Kidney (tissue), 14 donors: ENCODE measurements around the gene ST3GAL3. TPM values are rescaled to one million over a fixed set of nuclear protein-coding genes. Genes with fewer than 3 reads are reported as not detected.

Source experiments
- DNase-seq, 5 donors: peaks; one replicate each; pipeline ENCODE4 v3.0.0-alpha.2; 2013 to 2020
- FAIRE-seq: peaks from 2 replicates; lab custom pipeline; 2012; peaks lifted over from hg19 to GRCh38; lab: Jason Lieb, UNC
- H3K27ac ChIP-seq, 2 donors: one replicate each; pipeline ENCODE4 v1.7.0; 2013; ENCODE audit warnings: low read depth in 2 of 2, low read length in 2 of 2, inconsistent platforms in 1 of 2
- H3K27me3 ChIP-seq: one replicate; pipeline ENCODE4 v1.7.1; 2013; ENCODE audit warnings: low read length, inconsistent platforms; ENCODE audit not compliant: control insufficient read depth, insufficient read depth
- H3K36me3 ChIP-seq, 3 donors: one replicate each; pipeline versions ENCODE4 v1.7.0 to v1.7.1; 2013; ENCODE audit warnings: low read length in 3 of 3, control low read depth in 1 of 3, inconsistent platforms in 1 of 3; ENCODE audit not compliant: insufficient read depth in 3 of 3, control insufficient read depth in 2 of 3
- H3K4me1 ChIP-seq, 3 donors: one replicate each; pipeline versions ENCODE4 v1.7.0 to v1.7.1; 2013; ENCODE audit warnings: low read length in 3 of 3, inconsistent platforms in 1 of 3, low read depth in 1 of 3; ENCODE audit not compliant: control insufficient read depth in 2 of 3, insufficient read depth in 2 of 3
- H3K4me3 ChIP-seq, 3 donors: one replicate each; pipeline versions ENCODE4 v1.7.0 to v1.8.1; 2013; ENCODE audit warnings: low read length in 3 of 3, control low read depth in 1 of 3, inconsistent platforms in 1 of 3
- H3K9ac ChIP-seq, 3 donors: one replicate each; pipeline versions ENCODE4 v1.7.0 to v1.7.1; 2013; ENCODE audit warnings: low read length in 3 of 3, control low read depth in 1 of 3, inconsistent platforms in 1 of 3
- H3K9me3 ChIP-seq, 3 donors: one replicate each; pipeline versions ENCODE4 v1.7.0 to v1.7.1; 2013; ENCODE audit warnings: low read length in 3 of 3, control low read depth in 1 of 3, inconsistent platforms in 1 of 3; ENCODE audit not compliant: control insufficient read depth in 2 of 3, insufficient read depth in 1 of 3
- CTCF ChIP-seq: IDR thresholded peaks from 3 replicates; pipeline ENCODE4 v1.5.1; 2012; ENCODE audit warnings: mild to moderate bottlenecking, moderate library complexity, borderline replicate concordance; ENCODE audit not compliant: insufficient read depth; ENCODE audit errors: extremely low read depth
- intact Hi-C: fragments of 100-400 bp; cut with DNase I; formaldehyde crosslinking; loops from one replicate; pipeline ENCODE4 v1.11.1; 2022
- polyA plus RNA-seq: library from polyadenylated mRNA; stranded (reverse); fragments of 350-450 nt; fragmentation: Illumina TruSeq; extraction: RNeasy Lipid Tissue Mini Kit (QIAGEN cat#74804); gene quantifications from one replicate; pipeline ENCODE4 v1.2.3, GENCODE V29; 2014; ENCODE audit warnings: low read depth, low replicate concordance; ENCODE audit not compliant: insufficient read depth
- total RNA-seq: library from RNA; stranded (reverse); fragmentation: NEBNext Ultra II Directional; extraction: Animal tissue kit (Norgen Biotek cat#: 25700); gene quantifications from one replicate; pipeline ENCODE4 v1.2.1, GENCODE V29; 2021
- donor health status: control.
- donor health status: control.
- donor health status: control.
- donor health status: control.
- donor health status: control.
- donor health status: DM: yes; HTN: yes; CAD: no.
- donor health status: Normal renal cell carcinoma (clear cell type).

ST3GAL3 gene
- total and polyA plus RNA-seq, 2 donors from 2014 or later, result 15.3 to 21.3 TPM

- Histone ChIP-seq H3K9ac (no peak overlapping the region), H3K9me3 (peaks cover 0 to 9% (median 2%) of the 10 kb centered on the region in 3 donors), H3K4me3 (no peak overlapping the region), H3K27me3 (no peaks in the 10 kb centered on the region), H3K36me3 (no peaks in the 10 kb centered on the region), H3K27ac (no peak overlapping the region), H3K4me1 (peaks cover 0 to 4% (median 0%) of the 10 kb centered on the region in 3 donors)
- no peak for FAIRE-seq
- no peak for TF ChIP-seq CTCF
- intact Hi-C loops, result no loop called here
- DNase-seq, result no peak
Observed at GRCh38 chr1:43805340-43805739, 98.0 kb downstream of the ST3GAL3 start.

GRCh38 chr1:43806183-43806582 lies 98.8 kb downstream of the ST3GAL3 start:
- Histone ChIP-seq H3K9ac (no peak overlapping the region), H3K36me3 (no peaks in the 10 kb centered on the region), H3K4me3 (no peak overlapping the region), H3K9me3 (peaks cover 0 to 9% (median 2%) of the 10 kb centered on the region in 3 donors), H3K27ac (no peak overlapping the region), H3K27me3 (no peaks in the 10 kb centered on the region), H3K4me1 (peaks cover 0 to 4% (median 0%) of the 10 kb centered on the region in 3 donors)
- intact Hi-C loops, result no loop called here
- TF ChIP-seq CTCF, result no peak
- FAIRE-seq (no peak), DNase-seq (no peak)

DNA sequence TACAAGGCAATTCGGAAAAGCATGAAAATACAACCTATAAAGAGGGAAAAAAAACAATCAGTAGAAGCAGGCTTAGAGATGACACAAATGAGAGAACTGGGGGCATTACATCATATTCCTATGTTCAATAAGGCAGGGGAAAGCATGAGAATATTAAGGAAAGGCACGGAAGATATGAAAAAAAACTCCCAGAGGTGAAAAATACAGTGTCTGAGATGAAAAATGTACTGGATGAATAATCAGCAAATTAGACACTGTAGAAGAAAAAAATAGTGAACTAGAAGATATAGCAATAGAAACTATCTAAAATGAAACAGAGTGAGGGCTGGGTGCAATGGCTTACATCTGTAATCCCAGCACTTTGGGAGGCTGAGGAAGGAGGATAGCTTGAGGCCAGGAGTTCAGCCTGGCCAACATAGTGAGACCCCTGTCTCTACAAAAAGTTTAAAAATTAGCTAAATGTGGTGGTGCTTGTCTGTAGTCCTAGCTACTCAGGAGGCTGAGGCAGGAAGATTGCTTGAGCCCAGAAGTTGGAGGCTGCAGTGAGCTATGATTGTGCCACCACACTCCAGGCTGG lies 101.8 kb downstream of the ST3GAL3 start:
- no peak for DNase-seq
- Histone ChIP-seq H3K27ac (no peak overlapping the region), H3K36me3 (no peaks in the 10 kb centered on the region), H3K9me3 (peaks cover 0 to 9% (median 2%) of the 10 kb centered on the region in 3 donors), H3K4me3 (no peak overlapping the region), H3K4me1 (no peaks in the 10 kb centered on the region), H3K9ac (no peak overlapping the region), H3K27me3 (no peaks in the 10 kb centered on the region)
- no peak for TF ChIP-seq CTCF
- intact Hi-C loops, result no loop called here
- no peak for FAIRE-seq

GRCh38 chr1:43812579-43812978 lies 105.2 kb downstream of the ST3GAL3 start:
- Histone ChIP-seq H3K36me3 (no peaks in the 10 kb centered on the region), H3K9ac (no peak overlapping the region), H3K9me3 (peaks cover 0 to 9% (median 2%) of the 10 kb centered on the region in 3 donors), H3K4me1 (no peaks in the 10 kb centered on the region), H3K4me3 (no peak overlapping the region), H3K27ac (no peak overlapping the region), H3K27me3 (no peaks in the 10 kb centered on the region)
- DNase-seq, result no peak
- TF ChIP-seq CTCF, result no peak
- intact Hi-C loops, result no loop called here
- no peak for FAIRE-seq
